Measurements from ENCODE around the gene GSX1.

GSX1 gene

GRCh38 chr13:27822258-27822872, 30.1 kb downstream of the GSX1 start:
- no peak for TF ChIP-seq CTCF (IDR thresholded peaks at IDR 0.05; ENCODE audit: insufficient read depth, low read depth, low read length, missing control alignments)
- DNase-seq (ENCODE audit: low read depth): no peak
- H3K4me3 ChIP-seq (ENCODE audit: low read length): no peak overlapping the region

GRCh38 chr13:27822873-27823311, 30.6 kb downstream of the GSX1 start:
- H3K4me3 ChIP-seq (ENCODE audit: low read length): no peak overlapping the region
- no peak for TF ChIP-seq CTCF (IDR thresholded peaks at IDR 0.05; ENCODE audit: insufficient read depth, low read depth, low read length, missing control alignments)
- DNase-seq (ENCODE audit: low read depth): peak; percentile 17

DNA sequence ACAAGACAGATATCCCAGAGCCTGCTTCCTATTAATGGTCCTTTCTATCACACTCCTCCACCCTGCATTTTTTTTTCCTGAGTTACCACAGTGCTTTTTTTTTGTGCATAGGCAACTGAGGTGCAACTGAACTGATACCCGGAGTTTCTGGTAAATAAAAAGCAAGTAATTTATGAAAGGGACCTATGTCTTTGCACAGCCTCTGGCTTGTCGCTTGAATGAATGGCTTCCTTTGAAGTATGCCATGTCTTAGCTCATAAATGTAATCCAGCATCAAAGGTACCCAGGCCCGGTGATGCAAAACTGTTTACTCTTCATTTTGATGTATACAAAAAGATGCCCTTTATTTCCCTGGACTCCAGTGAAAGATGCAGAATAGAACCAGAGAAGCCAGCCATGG, 31.8 kb downstream of the GSX1 start:
- no peak for TF ChIP-seq CTCF (IDR thresholded peaks at IDR 0.05; ENCODE audit: insufficient read depth, low read depth, low read length, missing control alignments)
- no peak for DNase-seq (ENCODE audit: low read depth)
- no peak overlapping the region for H3K4me3 ChIP-seq (ENCODE audit: low read length)

- TF ChIP-seq CTCF (IDR thresholded peaks at IDR 0.05; ENCODE audit: insufficient read depth, low read depth, low read length, missing control alignments): no peak
- H3K4me3 ChIP-seq (ENCODE audit: low read length): no peak overlapping the region
- DNase-seq (ENCODE audit: low read depth): no peak
These were observed 32.8 kb downstream of the GSX1 start for GRCh38 chr13:27825072-27825471.

DNA sequence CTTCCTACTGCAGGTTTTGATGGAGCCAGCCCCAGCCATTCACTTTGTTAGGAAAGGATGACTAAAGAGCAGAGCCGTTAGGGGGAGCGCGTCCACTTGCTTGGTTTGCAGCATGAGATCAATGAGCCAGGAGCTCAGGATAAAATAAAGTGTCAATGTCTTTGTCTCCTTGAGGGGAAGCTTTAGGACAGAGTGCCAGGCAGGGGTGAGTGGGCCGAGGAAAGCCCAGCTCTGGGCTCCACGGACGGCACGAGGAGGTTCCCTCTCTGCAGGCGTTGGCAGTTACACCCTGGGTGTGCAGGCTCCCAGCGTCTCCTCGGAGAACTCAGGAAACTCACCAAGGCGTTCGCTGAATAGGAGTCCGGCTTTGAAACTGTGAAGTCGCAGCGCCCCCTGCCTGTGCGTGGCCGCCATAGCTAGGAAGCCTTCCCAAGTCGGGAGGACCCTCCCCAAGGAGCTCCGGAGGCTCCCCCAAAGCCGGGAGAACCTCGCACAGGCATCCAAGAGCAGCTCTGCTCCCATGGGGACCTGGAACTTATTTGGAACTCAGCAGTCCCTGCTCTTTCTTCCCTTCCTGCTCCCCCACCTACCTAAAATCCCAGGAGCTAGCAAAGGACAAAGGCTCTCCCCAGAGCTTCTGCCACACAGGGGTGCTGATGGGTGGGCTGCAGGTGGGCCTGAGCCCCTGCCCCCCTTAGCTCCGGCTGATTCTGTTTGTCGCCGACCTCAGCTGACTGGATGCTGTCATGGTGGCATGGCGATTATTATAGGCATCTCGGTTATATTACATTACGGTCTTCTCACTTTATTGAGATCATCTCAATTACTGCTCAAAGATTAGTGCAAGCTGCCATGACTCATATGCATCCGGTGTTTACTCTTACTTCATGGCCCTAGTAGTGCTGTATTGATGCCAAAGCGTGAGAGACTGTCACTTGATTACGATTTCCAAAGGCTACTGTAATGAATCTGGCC, 34.4 kb downstream of the GSX1 start:
- TF ChIP-seq CTCF (IDR thresholded peaks at IDR 0.05; ENCODE audit: insufficient read depth, low read depth, low read length, missing control alignments): peak; percentile 81
- DNase-seq (ENCODE audit: low read depth): peak; percentile 87
- peak overlapping the region; percentile 7 for H3K4me3 ChIP-seq (ENCODE audit: low read length)

GRCh38 chr13:27827646-27828045, 35.4 kb downstream of the GSX1 start:
- H3K4me3 ChIP-seq (ENCODE audit: low read length): no peak overlapping the region
- DNase-seq (ENCODE audit: low read depth): no peak
- TF ChIP-seq CTCF (IDR thresholded peaks at IDR 0.05; ENCODE audit: insufficient read depth, low read depth, low read length, missing control alignments): no peak
